ENCODE results near the gene WDR83. TPM values are rescaled to one million over a fixed set of nuclear protein-coding genes. Genes with fewer than 3 reads are reported as not detected.
"Not testable (repeated sequence)": the region's sequence is repeated elsewhere in the genome, so short reads cannot be mapped to it uniquely, and the experiment has no call there.

Gene WDR83
- total RNA-seq, 3 donors from 2014 or later: 8.2 to 13.8 (median 10.2) TPM

- Histone ChIP-seq H3K36me3 (peaks cover 3% of the 10 kb centered on the region), H3K9me3 (no peaks in the 10 kb centered on the region), H3K27me3 (no peaks in the 10 kb centered on the region), H3K27ac (no peak overlapping the region), H3K4me1 (peaks cover 11 to 14% of the 10 kb centered on the region in 2 donors), H3K4me3 (no peak overlapping the region)
- no peak for DNase-seq (ENCODE audit: low spot score in 2 of 2)
- no peak for TF ChIP-seq POLR2AphosphoS5 (IDR thresholded peaks at IDR 0.05)
- TF ChIP-seq CTCF (IDR thresholded peaks at IDR 0.05): no peak
- TF ChIP-seq POLR2A (IDR thresholded peaks at IDR 0.05): no peak
- intact Hi-C loops (cut with DNase I; ENCODE audit: low total_unique reads): no loop called here
These were observed 6.1 kb downstream of the WDR83 start for GRCh38 chr19:12672744-12673143.

GRCh38 chr19:12675399-12675798, 8.8 kb downstream of the WDR83 start:
- intact Hi-C loops (cut with DNase I; ENCODE audit: low total_unique reads): no loop called here
- DNase-seq (ENCODE audit: low spot score in 2 of 2): no peak
- H3K36me3 ChIP-seq: peaks cover 3% of the 10 kb centered on the region

GRCh38 chr19:12675940-12676339, 9.3 kb downstream of the WDR83 start:
- Histone ChIP-seq H3K4me1 (no peaks in the 10 kb centered on the region), H3K4me3 (no peak overlapping the region), H3K36me3 (peaks cover 3% of the 10 kb centered on the region), H3K9me3 (no peaks in the 10 kb centered on the region), H3K27ac (no peak overlapping the region), H3K27me3 (no peaks in the 10 kb centered on the region)
- intact Hi-C loops (cut with DNase I; ENCODE audit: low total_unique reads): no loop called here
- no peak for TF ChIP-seq POLR2AphosphoS5 (IDR thresholded peaks at IDR 0.05)
- TF ChIP-seq CTCF (IDR thresholded peaks at IDR 0.05): no peak
- no peak for TF ChIP-seq POLR2A (IDR thresholded peaks at IDR 0.05)
- DNase-seq (ENCODE audit: low spot score in 2 of 2): no peak

More at GRCh38 chr19:12675399-12675798, 8.8 kb downstream of the WDR83 start:
- TF ChIP-seq POLR2AphosphoS5 (IDR thresholded peaks at IDR 0.05) (no peak), POLR2A (IDR thresholded peaks at IDR 0.05) (no peak), CTCF (IDR thresholded peaks at IDR 0.05) (no peak)
- H3K4me1 ChIP-seq: peaks cover 2 to 4% of the 10 kb centered on the region in 2 donors
- H3K27ac ChIP-seq: no peak overlapping the region
- no peaks in the 10 kb centered on the region for H3K27me3 ChIP-seq
- H3K4me3 ChIP-seq: no peak overlapping the region
- no peaks in the 10 kb centered on the region for H3K9me3 ChIP-seq

GRCh38 chr19:12676384-12676792, 9.8 kb downstream of the WDR83 start:
- H3K4me1 ChIP-seq: no peaks in the 10 kb centered on the region
- peaks cover 3% of the 10 kb centered on the region for H3K36me3 ChIP-seq

GRCh38 chr19:12676928-12677327, 10.3 kb downstream of the WDR83 start:
- H3K4me1 ChIP-seq: no peaks in the 10 kb centered on the region
- DNase-seq (ENCODE audit: low spot score in 2 of 2): no peak
- H3K4me3 ChIP-seq: no peak overlapping the region
- H3K27me3 ChIP-seq: no peaks in the 10 kb centered on the region
- H3K36me3 ChIP-seq: peaks cover 3% of the 10 kb centered on the region
- TF ChIP-seq POLR2AphosphoS5 (IDR thresholded peaks at IDR 0.05) (no peak), POLR2A (IDR thresholded peaks at IDR 0.05) (no peak), CTCF (IDR thresholded peaks at IDR 0.05) (no peak)
- no peaks in the 10 kb centered on the region for H3K9me3 ChIP-seq
- intact Hi-C loops (cut with DNase I; ENCODE audit: low total_unique reads): no loop called here
- H3K27ac ChIP-seq: no peak overlapping the region

More at GRCh38 chr19:12676384-12676792, 9.8 kb downstream of the WDR83 start:
- no peaks in the 10 kb centered on the region for H3K9me3 ChIP-seq
- H3K4me3 ChIP-seq: no peak overlapping the region
- no peak overlapping the region for H3K27ac ChIP-seq
- intact Hi-C loops (cut with DNase I; ENCODE audit: low total_unique reads): no loop called here
- DNase-seq (ENCODE audit: low spot score in 2 of 2): peak; percentile 57 to 83
- H3K27me3 ChIP-seq: no peaks in the 10 kb centered on the region
- TF ChIP-seq CTCF (IDR thresholded peaks at IDR 0.05): peak; percentile 79 to 85 (median 81)
- no peak for TF ChIP-seq POLR2A (IDR thresholded peaks at IDR 0.05)
- peak in 1 of 3 donors; percentile 13 for TF ChIP-seq POLR2AphosphoS5 (IDR thresholded peaks at IDR 0.05)

GRCh38 chr19:12678039-12678438, 11.4 kb downstream of the WDR83 start:
- intact Hi-C loops (cut with DNase I; ENCODE audit: low total_unique reads); DNase-seq (ENCODE audit: low spot score in 2 of 2); H3K27me3 ChIP-seq; H3K27ac ChIP-seq; H3K4me1 ChIP-seq; H3K4me3 ChIP-seq; H3K9me3 ChIP-seq; H3K36me3 ChIP-seq: not testable (repeated sequence)

All from breast epithelium (tissue), 4 donors.